Measurements from ENCODE around the gene CTDSPL2.

The CTDSPL2 gene

GRCh38 chr15:44568338-44568737 lies 140.9 kb downstream of the CTDSPL2 start:
- no peak overlapping the region; the same call in 1 of the 2 replicates for H3K27ac ChIP-seq
- no peak for TF ChIP-seq ZFX (IDR thresholded peaks at IDR 0.05; ENCODE audit: borderline replicate concordance)
- TF ChIP-seq CTCF (IDR thresholded peaks at IDR 0.05): no peak

- no peak overlapping the region for H3K27ac ChIP-seq
- TF ChIP-seq ZFX (IDR thresholded peaks at IDR 0.05; ENCODE audit: borderline replicate concordance): no peak
- no peak for TF ChIP-seq CTCF (IDR thresholded peaks at IDR 0.05)
Observed at GRCh38 chr15:44569316-44569715, 141.9 kb downstream of the CTDSPL2 start.

DNA sequence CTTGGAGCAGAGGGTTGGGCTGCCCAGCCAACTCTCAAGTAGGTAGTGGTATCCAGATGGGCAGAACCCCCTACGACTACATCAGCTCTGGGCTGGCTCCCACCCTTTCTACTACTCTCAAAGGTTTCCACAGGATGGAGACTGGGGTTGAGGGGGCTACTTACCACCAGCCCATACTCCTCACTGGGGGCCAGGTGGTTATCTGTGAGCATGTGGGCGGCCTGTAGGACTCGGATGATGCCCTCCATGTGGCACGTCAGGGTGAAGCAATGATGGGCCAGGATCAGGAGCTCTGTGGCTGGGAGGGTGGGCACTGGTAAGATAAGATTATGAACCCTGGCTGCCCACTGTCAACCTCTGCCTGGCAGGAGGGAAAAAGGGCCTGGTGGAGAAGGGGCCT lies 142.9 kb downstream of the CTDSPL2 start:
- TF ChIP-seq CTCF (IDR thresholded peaks at IDR 0.05) (no peak), ZFX (IDR thresholded peaks at IDR 0.05; ENCODE audit: borderline replicate concordance) (no peak)
- no peak overlapping the region for H3K27ac ChIP-seq

DNA sequence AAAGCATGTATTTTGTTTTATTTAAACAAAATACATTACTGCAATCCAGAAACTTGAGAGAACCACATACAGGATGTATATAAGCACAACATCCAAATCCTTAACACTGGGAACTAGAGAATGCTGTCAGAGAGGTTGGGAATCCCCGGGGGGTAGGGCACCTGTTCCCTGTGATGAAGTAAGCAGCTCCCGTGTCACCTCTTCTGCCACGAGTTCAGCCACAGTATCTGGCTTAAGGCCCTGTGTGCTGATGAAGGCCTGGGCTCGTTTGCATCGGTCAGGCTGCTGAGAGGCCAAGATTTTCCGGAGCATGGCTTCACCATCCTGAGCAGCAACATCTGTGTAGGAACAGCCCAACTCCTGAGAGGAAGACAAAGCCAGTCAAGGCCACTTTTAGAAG lies 146.0 kb downstream of the CTDSPL2 start:
- H3K27ac ChIP-seq: no peak overlapping the region
- TF ChIP-seq CTCF (IDR thresholded peaks at IDR 0.05) (no peak), ZFX (IDR thresholded peaks at IDR 0.05; ENCODE audit: borderline replicate concordance) (no peak)

GRCh38 chr15:44574734-44575133 lies 147.3 kb downstream of the CTDSPL2 start:
- no peak for TF ChIP-seq ZFX (IDR thresholded peaks at IDR 0.05; ENCODE audit: borderline replicate concordance)
- no peak for TF ChIP-seq CTCF (IDR thresholded peaks at IDR 0.05)
- no peak overlapping the region for H3K27ac ChIP-seq

All from 22Rv1 (cell line).